Stimulated activated naive CD8-positive, alpha-beta T cell treated with anti-CD3 and anti-CD28 coated beads, Interleukin-15, amount 100 ng/mL, for 72 hours (primary cell): ENCODE measurements around the gene HLF.

Experiments
- ATAC-seq: fragments of 150-1000 bp; cut with Tn5 transposase; 2 replicates; pipeline ENCODE4 v1.10.0; 2021; ENCODE audit warnings: mild to moderate bottlenecking, moderate library complexity
- DNase-seq, 2 donors: peaks; one replicate each; pipeline ENCODE4 v3.0.0; 2021 to 2022
- H3K27ac Mint-ChIP-seq, 2 donors: one replicate each; pipeline ENCODE4 v1.8.0; 2022; ENCODE audit warnings: mild to moderate bottlenecking in 2 of 2, mixed read lengths in 2 of 2, moderate library complexity in 2 of 2
- H3K27me3 Mint-ChIP-seq: one replicate; pipeline ENCODE4 v1.8.0; 2022; ENCODE audit warnings: mixed read lengths
- H3K4me1 Mint-ChIP-seq: one replicate; pipeline ENCODE4 v1.8.0; 2022; ENCODE audit warnings: mild to moderate bottlenecking, mixed read lengths
- H3K4me3 Mint-ChIP-seq, 2 donors: one replicate each; pipeline ENCODE4 v1.8.0; 2022; ENCODE audit warnings: mild to moderate bottlenecking in 2 of 2, mixed read lengths in 2 of 2, moderate library complexity in 1 of 2
- H3K9me3 Mint-ChIP-seq, 2 donors: one replicate each; pipeline ENCODE4 v1.8.0; 2022; ENCODE audit warnings: mixed read lengths in 2 of 2

Gene HLF, protein sequence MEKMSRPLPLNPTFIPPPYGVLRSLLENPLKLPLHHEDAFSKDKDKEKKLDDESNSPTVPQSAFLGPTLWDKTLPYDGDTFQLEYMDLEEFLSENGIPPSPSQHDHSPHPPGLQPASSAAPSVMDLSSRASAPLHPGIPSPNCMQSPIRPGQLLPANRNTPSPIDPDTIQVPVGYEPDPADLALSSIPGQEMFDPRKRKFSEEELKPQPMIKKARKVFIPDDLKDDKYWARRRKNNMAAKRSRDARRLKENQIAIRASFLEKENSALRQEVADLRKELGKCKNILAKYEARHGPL

DNA sequence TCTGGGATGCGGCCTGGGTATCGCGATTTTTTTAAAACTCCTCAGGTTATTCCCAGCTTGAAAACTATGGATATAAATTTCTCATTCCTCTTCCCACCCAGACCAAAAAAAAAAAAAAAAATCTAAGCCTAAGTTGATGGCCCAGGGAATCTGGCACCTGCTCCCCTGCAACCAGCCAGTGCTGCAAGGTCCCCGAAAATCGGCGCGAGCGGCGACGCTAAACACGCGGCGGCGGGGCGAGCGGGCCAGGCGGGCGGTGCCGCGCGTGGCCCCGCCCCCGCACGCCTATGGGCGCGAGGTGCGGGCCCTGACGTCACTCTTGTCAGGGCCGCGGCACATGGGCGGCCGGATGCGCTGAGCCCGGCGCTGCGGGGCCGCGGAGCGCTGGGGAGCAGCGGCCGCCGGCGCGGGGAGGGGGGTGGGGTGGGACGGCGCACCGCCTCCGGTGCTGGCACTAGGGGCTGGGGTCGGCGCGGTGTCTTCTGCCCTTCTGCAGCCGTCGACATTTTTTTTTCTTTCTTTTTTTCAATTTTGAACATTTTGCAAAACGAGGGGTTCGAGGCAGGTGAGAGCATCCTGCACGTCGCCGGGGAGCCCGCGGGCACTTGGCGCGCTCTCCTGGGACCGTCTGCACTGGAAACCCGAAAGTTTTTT is at the start of gene HLF:
TSS of gene HLF (plus strand) at position 316 of the 654 bp plus-strand sequence. CDS start 525 bp downstream, outside the sequence.
- H3K4me3 Mint-ChIP-seq, result peak within 1 kb of the TSS; percentile 76 to 77
- DNase-seq, result peak; percentile 67 to 75
- no peaks in the 10 kb centered on the region for H3K9me3 Mint-ChIP-seq
- peaks cover 21% of the 10 kb centered on the region for H3K4me1 Mint-ChIP-seq
- peaks cover 95% of the 10 kb centered on the region for H3K27me3 Mint-ChIP-seq
- ATAC-seq, result peak; percentile 92
- no peak within 1 kb of the TSS for H3K27ac Mint-ChIP-seq

DNA sequence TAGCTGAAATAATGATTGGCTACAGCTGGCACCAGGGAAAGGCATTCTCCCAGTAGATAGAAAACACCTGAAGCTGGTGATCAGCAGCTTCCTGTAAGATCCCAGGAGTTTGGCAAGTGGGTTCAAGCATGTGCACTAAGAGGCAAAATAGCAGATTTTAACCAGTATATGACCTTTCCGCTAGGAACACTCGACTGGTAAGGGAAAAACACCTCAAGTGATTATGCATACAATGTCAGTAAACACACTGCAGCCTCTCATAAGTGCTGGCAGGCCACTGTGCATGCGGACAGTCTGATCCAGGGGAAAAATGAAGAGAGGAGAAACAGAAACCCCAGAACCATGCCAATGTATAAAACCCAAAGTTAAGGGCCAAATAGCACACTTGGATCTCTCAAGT is 49.0 kb upstream of the HLF start:
- no peaks in the 10 kb centered on the region for H3K9me3 Mint-ChIP-seq
- H3K27ac Mint-ChIP-seq, result no peak overlapping the region
- H3K27me3 Mint-ChIP-seq, result peaks cover 16% of the 10 kb centered on the region
- H3K4me3 Mint-ChIP-seq, result no peak overlapping the region
- no peak for DNase-seq
- no peak for ATAC-seq
- no peaks in the 10 kb centered on the region for H3K4me1 Mint-ChIP-seq

DNA sequence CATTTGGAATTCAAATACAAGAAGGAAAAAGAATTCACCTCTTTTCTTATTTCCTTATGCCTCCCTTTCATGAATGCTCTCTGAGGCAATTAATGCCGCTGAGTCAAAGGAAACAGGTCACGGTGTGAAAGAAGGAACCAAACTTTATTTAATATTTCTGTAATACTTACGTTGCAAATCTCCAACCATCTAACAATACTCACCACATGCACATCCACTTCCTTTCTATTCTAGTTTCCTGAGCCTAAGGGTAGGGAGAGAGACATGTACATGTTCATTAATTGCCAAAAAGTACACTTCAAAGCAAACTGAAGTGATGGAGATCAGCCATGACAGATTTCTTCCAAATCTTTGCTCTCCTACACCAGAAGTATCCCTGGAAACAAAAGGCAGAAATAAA is 47.9 kb upstream of the HLF start:
- Mint-ChIP-seq H3K27ac (no peak overlapping the region), H3K4me1 (no peaks in the 10 kb centered on the region), H3K4me3 (no peak overlapping the region), H3K27me3 (peaks cover 16% of the 10 kb centered on the region), H3K9me3 (no peaks in the 10 kb centered on the region)
- ATAC-seq (no peak), DNase-seq (no peak)

DNA sequence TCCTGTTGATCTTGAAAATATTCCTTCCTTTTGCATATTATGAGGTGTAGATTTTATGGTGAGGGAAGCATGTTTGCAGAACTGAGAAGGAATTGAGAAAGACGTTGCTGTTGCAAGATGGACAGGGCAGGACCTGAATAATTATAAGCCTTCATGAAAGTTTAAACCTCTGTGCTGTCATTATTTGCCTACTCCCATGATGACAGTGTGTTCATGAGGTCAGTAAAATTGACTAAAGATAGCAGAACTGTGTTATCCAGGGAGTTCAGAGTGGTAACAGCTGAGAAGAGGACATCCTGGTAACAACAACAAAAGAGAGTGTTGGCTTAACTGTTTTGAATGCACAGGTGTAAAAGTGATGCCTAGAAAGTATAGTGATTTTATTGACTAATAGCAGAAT is 45.3 kb upstream of the HLF start:
- no peak for DNase-seq
- Mint-ChIP-seq H3K4me1 (no peaks in the 10 kb centered on the region), H3K9me3 (no peaks in the 10 kb centered on the region), H3K27me3 (peaks cover 26% of the 10 kb centered on the region), H3K4me3 (no peak overlapping the region), H3K27ac (no peak overlapping the region)
- ATAC-seq, result no peak

DNA sequence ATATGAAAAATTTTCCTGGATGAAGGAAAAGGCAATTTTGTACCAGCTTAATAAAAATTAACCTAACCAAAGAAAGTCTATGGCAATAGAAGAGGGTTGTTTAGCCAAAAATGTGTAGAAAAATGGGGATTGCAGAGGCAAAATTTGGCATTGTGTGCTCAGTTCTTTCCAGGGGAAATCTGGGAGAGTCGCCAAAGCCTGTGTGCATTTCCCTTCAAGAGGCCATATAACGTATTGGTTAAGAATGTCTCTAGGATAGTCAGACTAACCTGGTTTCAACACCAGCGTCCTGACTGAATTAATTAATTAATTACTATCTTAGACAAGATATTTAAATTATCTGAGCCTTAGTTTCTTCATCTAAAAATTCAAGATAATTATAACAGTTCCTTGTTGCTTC is 44.8 kb upstream of the HLF start:
- Mint-ChIP-seq H3K27ac (no peak overlapping the region), H3K4me3 (no peak overlapping the region), H3K27me3 (peaks cover 26% of the 10 kb centered on the region), H3K9me3 (no peaks in the 10 kb centered on the region), H3K4me1 (no peaks in the 10 kb centered on the region)
- ATAC-seq, result no peak
- no peak for DNase-seq

DNA sequence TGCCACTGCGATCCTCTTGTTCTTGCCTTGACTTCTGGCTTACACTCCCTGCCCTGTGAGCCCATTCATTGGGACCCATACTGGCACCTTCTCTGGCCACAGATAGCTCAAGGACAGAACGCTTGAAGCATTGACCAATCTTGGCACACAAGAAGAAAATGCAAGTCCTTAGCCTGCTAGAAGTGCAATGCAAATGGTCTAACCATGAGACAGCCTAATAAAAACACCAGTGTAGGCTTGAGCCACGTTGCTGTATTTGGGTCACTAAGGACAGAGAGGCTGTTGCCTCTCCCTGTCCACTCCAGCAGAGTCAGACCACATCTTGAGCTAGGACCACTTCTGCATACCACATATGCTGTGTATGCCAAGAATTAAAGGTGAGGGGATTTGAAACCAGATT is 41.2 kb upstream of the HLF start:
- Mint-ChIP-seq H3K4me3 (no peak overlapping the region), H3K9me3 (no peaks in the 10 kb centered on the region), H3K4me1 (no peaks in the 10 kb centered on the region), H3K27me3 (peaks cover 31% of the 10 kb centered on the region), H3K27ac (no peak overlapping the region)
- no peak for DNase-seq
- ATAC-seq, result no peak

DNA sequence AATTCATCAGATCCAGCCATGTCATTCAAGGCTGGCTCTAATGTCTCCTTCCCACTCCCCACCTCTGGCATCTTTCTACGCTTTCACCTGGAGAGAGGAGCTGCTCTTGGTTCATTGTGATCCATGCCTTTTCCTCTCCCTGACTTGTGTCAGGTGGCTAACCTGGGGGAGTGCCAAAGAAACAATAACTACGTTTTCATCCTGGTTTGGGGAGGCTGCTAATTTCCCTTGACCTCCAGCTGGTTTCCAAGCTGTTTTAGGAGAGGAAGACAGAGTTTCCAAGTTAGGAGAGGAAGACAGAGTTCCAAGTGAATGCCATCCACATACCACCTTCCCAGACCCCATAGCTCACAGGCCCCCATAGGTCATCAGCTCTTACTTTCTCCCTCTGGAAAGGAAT is 40.0 kb upstream of the HLF start:
- Mint-ChIP-seq H3K4me3 (no peak overlapping the region), H3K27ac (no peak overlapping the region), H3K9me3 (no peaks in the 10 kb centered on the region), H3K4me1 (no peaks in the 10 kb centered on the region), H3K27me3 (peaks cover 23% of the 10 kb centered on the region)
- ATAC-seq (no peak), DNase-seq (no peak)

DNA sequence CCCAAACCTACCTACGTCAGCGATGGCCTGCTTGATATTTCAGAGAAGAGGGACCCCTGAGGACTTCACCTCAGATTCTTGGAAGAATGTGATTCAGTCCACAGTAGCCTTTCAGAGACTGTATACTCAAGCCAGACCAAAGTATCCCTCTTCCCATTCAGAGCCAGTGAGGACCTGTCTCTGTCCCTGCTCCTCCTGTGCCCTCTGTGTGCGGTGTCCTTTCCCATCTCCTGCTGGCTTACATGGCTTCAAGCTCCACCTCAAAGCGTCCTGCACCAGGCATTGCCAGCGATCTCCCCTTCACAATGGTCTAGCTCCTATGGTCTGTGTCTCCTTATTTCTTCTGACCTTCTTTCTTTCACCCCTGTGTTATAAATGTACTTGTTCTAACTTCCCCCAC is 39.5 kb upstream of the HLF start:
- Mint-ChIP-seq H3K27ac (no peak overlapping the region), H3K4me1 (no peaks in the 10 kb centered on the region), H3K9me3 (no peaks in the 10 kb centered on the region), H3K27me3 (peaks cover 23% of the 10 kb centered on the region), H3K4me3 (no peak overlapping the region)
- ATAC-seq (no peak), DNase-seq (no peak)

DNA sequence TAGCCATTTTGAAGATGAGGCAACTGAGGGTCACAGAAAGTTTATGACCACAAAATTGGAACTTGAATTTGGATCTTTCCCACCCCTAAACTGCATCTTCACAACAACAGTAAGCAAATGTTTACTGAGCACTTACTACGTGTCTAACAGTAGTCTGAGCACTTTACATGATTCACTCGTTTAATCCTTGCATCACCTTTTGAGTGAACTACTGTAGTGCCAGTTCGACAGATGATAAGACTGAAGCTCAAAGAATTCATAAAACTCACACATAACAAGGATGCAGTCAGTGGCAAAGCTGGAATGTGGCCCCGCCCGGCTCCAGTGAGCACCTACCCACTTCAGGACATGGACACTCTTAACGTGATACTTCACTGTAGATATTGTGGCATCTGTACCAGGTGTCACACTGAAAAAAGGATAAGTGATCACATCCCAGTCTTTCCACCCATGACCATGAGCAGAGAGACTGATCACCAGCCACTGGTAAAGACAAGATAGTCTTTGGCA is 36.0 kb upstream of the HLF start:
- Mint-ChIP-seq H3K27me3 (peaks cover 15% of the 10 kb centered on the region), H3K4me1 (no peaks in the 10 kb centered on the region), H3K9me3 (peaks cover 0 to 7% of the 10 kb centered on the region in 2 donors), H3K4me3 (no peak overlapping the region), H3K27ac (no peak overlapping the region)
- ATAC-seq (no peak), DNase-seq (no peak)

DNA sequence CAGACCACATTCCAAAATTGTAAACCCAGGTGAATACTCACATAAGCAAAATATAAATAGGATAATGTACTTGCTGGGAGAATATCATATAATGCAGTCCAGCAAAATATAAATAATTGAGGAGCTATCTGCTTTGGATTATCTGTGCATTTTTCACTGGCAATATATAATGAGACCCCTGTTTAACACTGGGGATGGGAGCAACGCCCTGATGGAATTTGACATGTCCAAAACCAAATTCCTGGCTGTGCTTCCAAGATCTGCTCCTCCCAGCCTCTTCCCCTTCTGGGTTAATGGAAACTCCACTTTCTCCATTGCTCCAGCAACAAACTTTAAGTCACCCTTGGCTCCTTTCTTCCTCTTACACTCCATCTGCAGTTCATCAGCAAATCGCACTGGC is 35.5 kb upstream of the HLF start:
- Mint-ChIP-seq H3K9me3 (peaks cover 0 to 7% of the 10 kb centered on the region in 2 donors), H3K27ac (no peak overlapping the region), H3K4me1 (no peaks in the 10 kb centered on the region), H3K27me3 (peaks cover 13% of the 10 kb centered on the region), H3K4me3 (no peak overlapping the region)
- DNase-seq (no peak), ATAC-seq (no peak)

DNA sequence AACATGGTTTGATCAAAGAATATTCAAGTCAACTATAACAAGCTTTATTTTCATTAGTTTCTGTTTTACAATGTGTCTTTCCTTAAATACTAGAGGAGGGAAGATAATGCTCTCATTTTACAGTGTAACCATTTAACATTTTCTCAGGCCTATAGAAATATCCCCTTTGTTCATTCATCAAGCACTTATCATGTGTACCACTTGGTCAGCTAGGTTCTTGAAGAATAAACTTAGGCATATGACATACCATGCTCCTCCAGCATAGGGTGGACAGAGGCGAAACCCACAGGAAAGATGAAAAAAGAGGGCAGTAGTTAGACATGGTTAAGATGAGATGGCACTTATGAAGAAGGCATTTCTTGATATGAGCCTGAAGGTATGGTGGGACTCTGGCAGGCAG is 34.0 kb upstream of the HLF start:
- H3K4me3 Mint-ChIP-seq, result no peak overlapping the region
- DNase-seq (no peak), ATAC-seq (no peak)
- H3K4me1 Mint-ChIP-seq, result no peaks in the 10 kb centered on the region
- no peak overlapping the region for H3K27ac Mint-ChIP-seq
- H3K9me3 Mint-ChIP-seq, result peaks cover 0 to 7% of the 10 kb centered on the region in 2 donors
- H3K27me3 Mint-ChIP-seq, result peaks cover 6% of the 10 kb centered on the region

DNA sequence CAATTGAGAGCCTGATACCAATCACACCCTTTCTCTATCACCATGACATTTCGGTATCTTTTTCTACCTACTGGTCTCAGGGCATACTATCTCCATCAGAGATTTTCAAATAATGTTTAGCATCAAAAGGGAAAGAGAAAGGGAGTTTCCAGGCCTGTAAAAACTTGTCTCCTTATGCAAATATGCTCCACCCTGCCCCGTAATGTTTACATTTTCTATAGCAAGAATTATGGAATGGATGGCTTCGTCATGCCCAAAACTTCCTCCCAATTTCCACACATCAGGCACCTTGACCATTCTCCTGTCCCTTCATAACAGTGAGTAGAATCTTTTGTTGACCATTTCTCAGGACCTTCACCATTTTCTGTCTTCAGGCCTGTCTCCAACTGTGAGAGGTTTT is 30.9 kb upstream of the HLF start:
- H3K27ac Mint-ChIP-seq, result peak overlapping the region in 1 of 2 donors; percentile 21
- no peaks in the 10 kb centered on the region for H3K27me3 Mint-ChIP-seq
- no peak for DNase-seq
- no peak overlapping the region for H3K4me3 Mint-ChIP-seq
- peaks cover 9% of the 10 kb centered on the region for H3K4me1 Mint-ChIP-seq
- ATAC-seq, result no peak
- peaks cover 0 to 7% of the 10 kb centered on the region in 2 donors for H3K9me3 Mint-ChIP-seq

DNA sequence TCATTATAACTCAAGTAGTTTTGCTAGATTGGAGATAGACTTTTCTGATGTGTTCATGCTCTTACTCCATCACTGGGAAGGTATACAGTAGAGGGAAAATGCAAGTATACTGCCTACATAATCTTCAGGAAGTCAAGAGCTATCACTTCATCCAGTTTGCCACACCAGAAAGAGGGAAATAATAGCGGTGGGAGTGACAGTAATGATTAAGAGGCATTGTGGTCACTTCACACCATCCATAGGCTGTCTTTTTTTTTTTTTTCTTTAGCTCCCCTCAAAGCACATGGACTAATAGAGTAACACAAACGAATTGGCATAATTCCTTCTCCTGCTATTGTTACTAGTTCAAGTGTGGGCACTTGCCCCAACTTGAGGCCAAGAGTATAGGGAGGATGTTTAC is 28.4 kb upstream of the HLF start:
- DNase-seq (no peak), ATAC-seq (no peak)
- peaks cover 8% of the 10 kb centered on the region for H3K27me3 Mint-ChIP-seq
- peaks cover 15% of the 10 kb centered on the region for H3K4me1 Mint-ChIP-seq
- H3K27ac Mint-ChIP-seq, result no peak overlapping the region
- H3K9me3 Mint-ChIP-seq, result peaks cover 0 to 7% of the 10 kb centered on the region in 2 donors
- H3K4me3 Mint-ChIP-seq, result no peak overlapping the region

DNA sequence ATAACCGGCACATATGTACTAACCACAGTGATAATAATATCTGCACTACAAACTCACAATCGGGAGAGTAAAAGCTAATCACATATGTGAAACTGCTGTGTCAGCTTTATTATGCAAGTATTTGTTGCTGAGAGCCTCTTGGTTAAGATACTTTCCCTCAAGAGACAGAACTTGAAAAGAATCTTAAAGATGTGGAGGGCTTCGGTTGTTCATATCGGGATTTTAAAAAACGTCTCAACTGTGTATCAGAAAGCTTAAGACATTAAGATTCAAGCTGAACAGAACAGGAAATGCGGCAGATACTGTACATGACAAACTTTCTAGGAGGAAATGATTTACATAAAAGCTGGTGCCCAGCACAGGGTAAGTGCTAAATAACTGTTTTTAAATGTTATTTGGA is 27.5 kb upstream of the HLF start:
- Mint-ChIP-seq H3K4me3 (peak overlapping the region in 1 of 2 donors; percentile 85), H3K9me3 (peaks cover 0 to 7% of the 10 kb centered on the region in 2 donors), H3K4me1 (peaks cover 15% of the 10 kb centered on the region), H3K27me3 (peaks cover 8% of the 10 kb centered on the region), H3K27ac (no peak overlapping the region)
- ATAC-seq (no peak), DNase-seq (no peak)

DNA sequence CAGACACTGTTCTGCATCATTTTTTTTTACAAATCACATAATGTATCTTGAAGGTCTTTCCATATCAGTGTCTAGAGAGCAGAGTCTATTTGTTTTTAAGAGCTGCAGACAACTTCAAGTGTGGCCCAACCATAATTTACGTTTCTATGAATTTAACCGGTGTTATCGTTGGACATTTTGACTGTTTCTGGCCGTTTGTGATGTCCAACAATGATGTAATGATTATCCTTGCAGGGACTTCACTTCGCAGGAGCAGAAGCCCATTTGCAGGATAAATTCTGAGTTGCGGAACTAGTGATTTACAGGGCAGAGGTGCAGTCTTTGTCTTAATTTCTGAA is 26.9 kb upstream of the HLF start:
- DNase-seq (peak in 1 of 2 donors; percentile 1), ATAC-seq (no peak)
- H3K4me1 Mint-ChIP-seq, result peaks cover 15% of the 10 kb centered on the region
- peak overlapping the region; percentile 76 to 85 for H3K4me3 Mint-ChIP-seq
- peaks cover 8% of the 10 kb centered on the region for H3K27me3 Mint-ChIP-seq
- peaks cover 0 to 5% of the 10 kb centered on the region in 2 donors for H3K9me3 Mint-ChIP-seq
- H3K27ac Mint-ChIP-seq, result no peak overlapping the region

DNA sequence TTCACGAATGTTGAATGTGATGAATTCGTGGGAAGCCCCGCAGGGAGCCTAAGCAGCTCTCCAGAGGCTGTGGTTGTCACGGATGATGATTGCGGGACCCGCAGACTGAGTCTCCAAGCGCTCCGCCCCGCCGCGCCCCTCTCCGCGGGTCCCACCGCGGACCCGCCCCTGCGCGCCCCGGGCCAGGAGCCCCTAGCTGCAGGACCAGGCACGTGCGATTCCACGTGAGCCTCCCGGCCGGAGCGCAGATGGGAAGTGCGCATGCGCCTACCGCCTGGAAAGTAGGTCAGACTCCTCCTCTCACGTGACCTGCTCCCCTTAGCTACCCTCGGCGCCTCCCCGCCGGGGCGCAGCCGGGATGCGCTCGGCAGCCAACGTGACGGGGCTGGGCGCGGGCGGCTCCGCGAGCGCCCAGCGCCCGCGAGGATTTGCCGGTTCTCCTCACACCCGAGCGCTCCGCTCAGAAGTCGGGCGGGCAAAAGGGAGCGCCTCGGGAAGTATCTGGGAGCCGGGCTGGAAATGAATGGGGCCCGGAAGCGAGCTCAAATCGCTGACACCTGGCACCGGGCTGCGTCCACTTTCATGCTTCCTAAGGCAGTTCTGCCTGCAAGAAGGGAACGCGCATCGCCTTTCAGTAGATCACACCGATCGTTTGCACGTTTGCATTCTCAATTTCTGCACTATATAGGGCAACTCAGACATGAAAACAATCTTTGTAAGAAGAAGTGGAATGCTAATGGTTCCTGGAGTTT is 26.4 kb upstream of the HLF start:
- DNase-seq, result peak; percentile 78 to 85
- ATAC-seq, result peak; percentile 97
- Mint-ChIP-seq H3K4me1 (peaks cover 15% of the 10 kb centered on the region), H3K27ac (no peak overlapping the region), H3K27me3 (peaks cover 13% of the 10 kb centered on the region), H3K4me3 (peak overlapping the region; percentile 76 to 85), H3K9me3 (no peaks in the 10 kb centered on the region)
